ENCODE data around the gene FAM124A.

Gene FAM124A

GRCh38 chr13:51328488-51328887 is 106.3 kb downstream of the FAM124A start:
- intact Hi-C loops (cut with DNase I), result no loop called here
- DNase-seq, result peak in 1 of 10 donors; percentile 66

GRCh38 chr13:51329606-51330005 is 107.4 kb downstream of the FAM124A start:
- intact Hi-C loops (cut with DNase I), result no loop called here
- DNase-seq, result no peak

- intact Hi-C loops (cut with DNase I), result no loop called here
- DNase-seq, result peak in 2 of 10 donors; percentile 16 to 54
Measured at GRCh38 chr13:51330791-51331190, 108.6 kb downstream of the FAM124A start.

GRCh38 chr13:51331354-51331861 is 109.2 kb downstream of the FAM124A start:
- no peak for DNase-seq
- intact Hi-C loops (cut with DNase I), result no loop called here

- no peak for DNase-seq
- intact Hi-C loops (cut with DNase I), result no loop called here
Measured at GRCh38 chr13:51332566-51333361, 110.6 kb downstream of the FAM124A start.

- intact Hi-C loops (cut with DNase I), result no loop called here
- DNase-seq, result no peak
Measured at GRCh38 chr13:51333421-51333820, 111.2 kb downstream of the FAM124A start.

- no peak for DNase-seq
- intact Hi-C loops (cut with DNase I), result no loop called here
Measured at GRCh38 chr13:51333826-51334225, 111.6 kb downstream of the FAM124A start.

All from posterior cingulate gyrus (tissue), 11 donors.